IPS-20b (cell line): ENCODE results near the gene OOSP1.

Experiments used
- H3K27ac ChIP-seq: one replicate; pipeline ENCODE4 v1.5.1; 2013; ENCODE audit warnings: low read length
- H3K27me3 ChIP-seq: 2 replicates; pipeline ENCODE4 v1.6.1; 2013; ENCODE audit warnings: mild to moderate bottlenecking, low read length, inconsistent platforms; ENCODE audit not compliant: insufficient read depth
- H3K36me3 ChIP-seq: 2 replicates; pipeline ENCODE4 v1.6.1; 2013; ENCODE audit warnings: low read depth, mild to moderate bottlenecking, inconsistent platforms, low read length, moderate library complexity; ENCODE audit not compliant: insufficient read depth
- H3K4me1 ChIP-seq: 2 replicates; pipeline ENCODE4 v1.6.1; 2013; ENCODE audit warnings: mild to moderate bottlenecking, control low read depth, inconsistent platforms, low read length, moderate library complexity; ENCODE audit not compliant: insufficient read depth
- H3K4me3 ChIP-seq: 2 replicates; pipeline ENCODE4 v1.5.1; 2013; ENCODE audit warnings: mild to moderate bottlenecking, low read length, inconsistent platforms
- H3K9ac ChIP-seq: 2 replicates; pipeline ENCODE4 v1.6.1; 2013; ENCODE audit warnings: low read depth, mild to moderate bottlenecking, inconsistent platforms, low read length, moderate library complexity
- H3K9me3 ChIP-seq: 2 replicates; pipeline ENCODE4 v1.6.1; 2013; ENCODE audit warnings: mild to moderate bottlenecking, low read depth, low read length, inconsistent platforms; ENCODE audit not compliant: insufficient read depth

The OOSP1 gene

GRCh38 chr11:59931688-59932087 lies 6.5 kb upstream of the OOSP1 start:
- H3K27ac ChIP-seq: no peak overlapping the region
- H3K9me3 ChIP-seq: peaks cover 35% of the 10 kb centered on the region
- H3K27me3 ChIP-seq: no peaks in the 10 kb centered on the region
- H3K36me3 ChIP-seq: no peaks in the 10 kb centered on the region
- no peaks in the 10 kb centered on the region for H3K4me1 ChIP-seq
- H3K9ac ChIP-seq: no peak overlapping the region
- no peak overlapping the region for H3K4me3 ChIP-seq

- Histone ChIP-seq H3K27me3 (no peaks in the 10 kb centered on the region), H3K36me3 (no peaks in the 10 kb centered on the region), H3K27ac (no peak overlapping the region), H3K9ac (no peak overlapping the region), H3K4me3 (no peak overlapping the region), H3K4me1 (no peaks in the 10 kb centered on the region), H3K9me3 (0 out of 2 replicates have a peak, but pooled peaks cover under 1% of the 10 kb centered on the region)
Observed at GRCh38 chr11:59938718-59939117, 486 bp downstream of the OOSP1 start.

- Histone ChIP-seq H3K36me3 (no peaks in the 10 kb centered on the region), H3K9ac (no peak overlapping the region), H3K4me1 (no peaks in the 10 kb centered on the region), H3K4me3 (no peak overlapping the region), H3K27me3 (no peaks in the 10 kb centered on the region), H3K9me3 (0 out of 2 replicates have a peak, but pooled peaks cover 3% of the 10 kb centered on the region), H3K27ac (no peak overlapping the region)
Observed at GRCh38 chr11:59939482-59939881, 1.2 kb downstream of the OOSP1 start.

GRCh38 chr11:59941091-59941490 lies 2.9 kb downstream of the OOSP1 start:
- no peaks in the 10 kb centered on the region for H3K36me3 ChIP-seq
- H3K9ac ChIP-seq: no peak overlapping the region
- H3K4me1 ChIP-seq: no peaks in the 10 kb centered on the region
- 0 out of 2 replicates have a peak, but pooled peaks cover 3% of the 10 kb centered on the region for H3K9me3 ChIP-seq
- H3K4me3 ChIP-seq: no peak overlapping the region
- no peak overlapping the region for H3K27ac ChIP-seq
- H3K27me3 ChIP-seq: no peaks in the 10 kb centered on the region

GRCh38 chr11:59943997-59944714 lies 5.9 kb downstream of the OOSP1 start:
- Histone ChIP-seq H3K4me1 (no peaks in the 10 kb centered on the region), H3K9me3 (0 out of 2 replicates have a peak, but pooled peaks cover 3% of the 10 kb centered on the region), H3K27ac (no peak overlapping the region), H3K9ac (no peak overlapping the region), H3K36me3 (no peaks in the 10 kb centered on the region), H3K4me3 (no peak overlapping the region), H3K27me3 (no peaks in the 10 kb centered on the region)

- H3K4me1 ChIP-seq: no peaks in the 10 kb centered on the region
- H3K27me3 ChIP-seq: no peaks in the 10 kb centered on the region
- H3K9me3 ChIP-seq: 0 out of 2 replicates have a peak, but pooled peaks cover 3% of the 10 kb centered on the region
- no peak overlapping the region for H3K27ac ChIP-seq
- no peaks in the 10 kb centered on the region for H3K36me3 ChIP-seq
- H3K9ac ChIP-seq: no peak overlapping the region
- no peak overlapping the region for H3K4me3 ChIP-seq
Observed at GRCh38 chr11:59944720-59945119, 6.5 kb downstream of the OOSP1 start.

GRCh38 chr11:59953463-59954218 lies 15.4 kb downstream of the OOSP1 start:
- Histone ChIP-seq H3K36me3 (no peaks in the 10 kb centered on the region), H3K4me1 (no peaks in the 10 kb centered on the region), H3K9ac (no peak overlapping the region), H3K27me3 (no peaks in the 10 kb centered on the region), H3K27ac (no peak overlapping the region), H3K9me3 (no peaks in the 10 kb centered on the region), H3K4me3 (no peak overlapping the region)

- no peak overlapping the region for H3K9ac ChIP-seq
- no peaks in the 10 kb centered on the region for H3K27me3 ChIP-seq
- no peaks in the 10 kb centered on the region for H3K36me3 ChIP-seq
- H3K4me3 ChIP-seq: no peak overlapping the region
- no peak overlapping the region for H3K27ac ChIP-seq
- no peaks in the 10 kb centered on the region for H3K9me3 ChIP-seq
- H3K4me1 ChIP-seq: no peaks in the 10 kb centered on the region
Observed at GRCh38 chr11:59954219-59954847, 16.1 kb downstream of the OOSP1 start.

GRCh38 chr11:59957094-59957493 lies 18.9 kb downstream of the OOSP1 start:
- no peak overlapping the region for H3K27ac ChIP-seq
- H3K27me3 ChIP-seq: no peaks in the 10 kb centered on the region
- H3K9ac ChIP-seq: no peak overlapping the region
- no peaks in the 10 kb centered on the region for H3K4me1 ChIP-seq
- H3K9me3 ChIP-seq: no peaks in the 10 kb centered on the region
- no peaks in the 10 kb centered on the region for H3K36me3 ChIP-seq
- H3K4me3 ChIP-seq: no peak overlapping the region

GRCh38 chr11:59960502-59961381 lies 22.5 kb downstream of the OOSP1 start:
- no peak overlapping the region for H3K27ac ChIP-seq
- no peak overlapping the region for H3K4me3 ChIP-seq
- no peaks in the 10 kb centered on the region for H3K27me3 ChIP-seq
- no peak overlapping the region for H3K9ac ChIP-seq
- no peaks in the 10 kb centered on the region for H3K9me3 ChIP-seq
- H3K4me1 ChIP-seq: peaks cover 12% of the 10 kb centered on the region; the same call in 1 of the 2 replicates
- H3K36me3 ChIP-seq: no peaks in the 10 kb centered on the region

GRCh38 chr11:59962107-59962482 lies 23.9 kb downstream of the OOSP1 start:
- Histone ChIP-seq H3K4me1 (peaks cover 12% of the 10 kb centered on the region; the same call in 1 of the 2 replicates), H3K27ac (no peak overlapping the region), H3K27me3 (no peaks in the 10 kb centered on the region), H3K4me3 (no peak overlapping the region), H3K9ac (no peak overlapping the region), H3K9me3 (no peaks in the 10 kb centered on the region), H3K36me3 (no peaks in the 10 kb centered on the region)
